DND-41 (cell line): ENCODE measurements around the gene ARSB.

Experiments
- EZH2 ChIP-seq: IDR thresholded peaks from 3 replicates; pipeline ENCODE4 v1.6.1; 2012; ENCODE audit warnings: borderline replicate concordance, low read depth, mild to moderate bottlenecking, moderate library complexity, low read length, inconsistent platforms; ENCODE audit not compliant: severe bottlenecking
- TF ChIP-seq, protein P1 (sequence below): IDR thresholded peaks from 2 replicates; pipeline ENCODE4 v1.5.1; 2012; ENCODE audit warnings: borderline replicate concordance, low read length, moderate library complexity, mild to moderate bottlenecking; ENCODE audit not compliant: poor library complexity, severe bottlenecking; ENCODE audit errors: extremely low read depth

DNA sequence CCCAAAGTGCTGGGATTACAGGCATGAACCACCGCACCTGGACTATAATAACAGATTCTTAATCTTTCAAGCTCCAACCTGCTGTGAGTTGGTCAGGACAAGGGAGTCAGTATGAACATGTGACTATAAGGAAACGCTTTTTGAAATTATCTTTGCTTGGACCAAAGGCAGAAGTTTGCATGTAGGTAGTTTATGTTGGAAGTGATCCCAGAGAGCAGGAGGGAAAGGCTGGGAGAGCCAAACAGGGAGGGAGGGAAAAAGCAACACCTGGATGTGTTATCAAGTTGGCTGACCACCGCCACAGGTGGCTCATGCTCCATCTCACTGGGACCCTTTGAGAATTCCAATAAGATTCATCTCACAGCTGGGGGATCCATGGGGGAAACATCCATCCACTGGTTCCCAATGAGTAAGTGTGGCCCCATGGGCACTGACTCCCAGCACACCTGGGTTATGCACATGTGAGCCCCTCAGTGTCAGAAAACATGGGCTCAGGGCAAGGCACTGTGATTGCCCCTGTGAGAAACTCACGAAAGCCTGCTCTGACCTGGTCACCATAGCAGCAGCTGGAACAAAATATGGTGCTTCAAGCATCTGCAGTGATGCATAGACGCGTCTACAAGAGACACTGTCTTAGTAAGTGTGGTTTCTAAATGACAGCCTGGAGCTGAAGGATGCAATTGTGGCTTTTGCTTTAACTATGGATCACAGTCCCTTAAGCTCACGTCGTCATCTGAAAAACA lies 62.1 kb downstream of the ARSB start:
- TF ChIP-seq EZH2: no peak
- TF ChIP-seq, protein P1, sequence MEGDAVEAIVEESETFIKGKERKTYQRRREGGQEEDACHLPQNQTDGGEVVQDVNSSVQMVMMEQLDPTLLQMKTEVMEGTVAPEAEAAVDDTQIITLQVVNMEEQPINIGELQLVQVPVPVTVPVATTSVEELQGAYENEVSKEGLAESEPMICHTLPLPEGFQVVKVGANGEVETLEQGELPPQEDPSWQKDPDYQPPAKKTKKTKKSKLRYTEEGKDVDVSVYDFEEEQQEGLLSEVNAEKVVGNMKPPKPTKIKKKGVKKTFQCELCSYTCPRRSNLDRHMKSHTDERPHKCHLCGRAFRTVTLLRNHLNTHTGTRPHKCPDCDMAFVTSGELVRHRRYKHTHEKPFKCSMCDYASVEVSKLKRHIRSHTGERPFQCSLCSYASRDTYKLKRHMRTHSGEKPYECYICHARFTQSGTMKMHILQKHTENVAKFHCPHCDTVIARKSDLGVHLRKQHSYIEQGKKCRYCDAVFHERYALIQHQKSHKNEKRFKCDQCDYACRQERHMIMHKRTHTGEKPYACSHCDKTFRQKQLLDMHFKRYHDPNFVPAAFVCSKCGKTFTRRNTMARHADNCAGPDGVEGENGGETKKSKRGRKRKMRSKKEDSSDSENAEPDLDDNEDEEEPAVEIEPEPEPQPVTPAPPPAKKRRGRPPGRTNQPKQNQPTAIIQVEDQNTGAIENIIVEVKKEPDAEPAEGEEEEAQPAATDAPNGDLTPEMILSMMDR: no peak
